Brain microvascular endothelial cell (primary cell): ENCODE results near the gene MLPH.
"Not testable (repeated sequence)": the region's sequence is repeated elsewhere in the genome, so short reads cannot be mapped to it uniquely, and the experiment has no call there.

Experiments
- DNase-seq: peaks from one replicate; pipeline ENCODE4 v3.0.0-alpha.2; 2020
- H3K27ac ChIP-seq: fragments of 250-450 bp; sonication (Bioruptor Pico); 2 replicates; pipeline ENCODE4 v1.5.1; 2020; ENCODE audit warnings: mild to moderate bottlenecking, moderate library complexity
- H3K27me3 ChIP-seq: fragments of 250-450 bp; sonication (Bioruptor Pico); replicated peaks from 2 replicates; pipeline ENCODE4 v1.5.1; 2020; ENCODE audit warnings: mild to moderate bottlenecking
- H3K36me3 ChIP-seq: fragments of 250-450 bp; sonication (Bioruptor Pico); replicated peaks from 2 replicates; pipeline ENCODE4 v1.5.1; 2020; ENCODE audit warnings: mild to moderate bottlenecking
- H3K4me3 ChIP-seq: 2 replicates; pipeline ENCODE4 v1.5.1; 2011; ENCODE audit warnings: low read depth, mild to moderate bottlenecking, control low read depth, low read length, moderate library complexity
- in situ Hi-C: cut with HindIII; loops from 2 replicates; pipeline ENCODE4 v1.10.0; 2017; ENCODE audit warnings: low sequenced_read_pairs, low pct_ligation_motif_present
- TF ChIP-seq, protein P1 (sequence below): IDR thresholded peaks from 2 replicates; pipeline ENCODE4 v1.5.1; 2011; ENCODE audit warnings: low read depth, mild to moderate bottlenecking, moderate library complexity, low read length, control low read depth, inconsistent platforms; ENCODE audit errors: missing control alignments

MLPH gene

DNA sequence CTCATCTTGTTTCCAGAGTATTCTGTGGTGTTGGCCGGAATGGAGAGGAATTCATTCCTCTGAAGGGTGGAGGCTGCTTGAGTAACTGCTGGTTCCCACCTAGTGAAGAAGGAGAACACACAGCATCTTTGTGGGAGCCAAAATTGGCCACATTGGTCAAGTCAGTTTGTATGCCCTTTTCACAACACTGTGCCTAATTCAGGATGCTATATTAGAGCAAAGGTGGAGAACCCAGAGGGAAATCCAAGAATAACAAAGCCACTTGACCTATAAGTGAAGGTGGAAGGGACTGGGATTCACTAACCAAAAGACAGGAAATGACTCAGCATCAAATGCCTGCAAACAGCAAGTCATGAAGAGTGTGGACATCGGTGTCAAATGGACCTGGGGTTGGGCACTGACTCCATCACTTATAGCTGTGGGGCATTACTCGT, 27.3 kb upstream of the MLPH start:
- no peaks in the 10 kb centered on the region for H3K36me3 ChIP-seq
- TF ChIP-seq, protein P1, sequence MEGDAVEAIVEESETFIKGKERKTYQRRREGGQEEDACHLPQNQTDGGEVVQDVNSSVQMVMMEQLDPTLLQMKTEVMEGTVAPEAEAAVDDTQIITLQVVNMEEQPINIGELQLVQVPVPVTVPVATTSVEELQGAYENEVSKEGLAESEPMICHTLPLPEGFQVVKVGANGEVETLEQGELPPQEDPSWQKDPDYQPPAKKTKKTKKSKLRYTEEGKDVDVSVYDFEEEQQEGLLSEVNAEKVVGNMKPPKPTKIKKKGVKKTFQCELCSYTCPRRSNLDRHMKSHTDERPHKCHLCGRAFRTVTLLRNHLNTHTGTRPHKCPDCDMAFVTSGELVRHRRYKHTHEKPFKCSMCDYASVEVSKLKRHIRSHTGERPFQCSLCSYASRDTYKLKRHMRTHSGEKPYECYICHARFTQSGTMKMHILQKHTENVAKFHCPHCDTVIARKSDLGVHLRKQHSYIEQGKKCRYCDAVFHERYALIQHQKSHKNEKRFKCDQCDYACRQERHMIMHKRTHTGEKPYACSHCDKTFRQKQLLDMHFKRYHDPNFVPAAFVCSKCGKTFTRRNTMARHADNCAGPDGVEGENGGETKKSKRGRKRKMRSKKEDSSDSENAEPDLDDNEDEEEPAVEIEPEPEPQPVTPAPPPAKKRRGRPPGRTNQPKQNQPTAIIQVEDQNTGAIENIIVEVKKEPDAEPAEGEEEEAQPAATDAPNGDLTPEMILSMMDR: no peak
- no peaks in the 10 kb centered on the region for H3K27me3 ChIP-seq
- in situ Hi-C loops: no loop called here
- DNase-seq: peak; percentile 66
- H3K4me3 ChIP-seq: no peak overlapping the region
- H3K27ac ChIP-seq: peak overlapping the region; percentile 33

DNA sequence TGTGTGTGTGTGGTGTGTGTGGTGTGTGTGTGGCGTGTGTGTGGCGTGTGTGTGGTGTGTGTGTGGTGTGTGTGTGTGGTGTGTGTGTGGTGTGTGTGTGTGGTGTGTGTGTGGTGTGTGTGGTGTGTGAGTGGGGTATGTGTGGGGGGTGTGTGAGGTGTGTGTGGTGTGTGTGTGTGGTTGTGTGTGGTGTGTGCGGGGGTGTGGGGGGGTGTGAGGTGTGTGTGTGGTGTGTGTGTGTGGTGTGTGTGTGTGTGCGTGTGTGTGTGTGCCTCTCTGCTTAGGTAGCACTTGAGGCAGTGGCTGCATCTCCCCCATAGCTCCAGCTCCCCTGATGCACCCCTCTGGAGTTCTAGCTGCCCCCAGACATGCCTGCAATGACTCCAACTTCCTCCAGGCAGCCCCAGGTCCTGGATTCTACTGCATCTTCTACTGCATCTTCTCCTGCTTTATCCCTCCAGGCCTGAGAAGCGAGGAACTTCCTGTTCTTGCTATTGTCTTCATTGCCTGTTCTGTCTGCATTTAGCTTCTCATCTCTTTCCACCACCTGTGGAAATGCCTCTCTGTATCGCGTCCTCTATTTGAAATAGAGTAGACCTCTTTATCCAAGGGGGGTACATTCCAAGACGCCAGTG, 22.2 kb upstream of the MLPH start:
- Histone ChIP-seq H3K27me3 (no peaks in the 10 kb centered on the region), H3K27ac (peak overlapping the region; percentile 95), H3K36me3 (no peaks in the 10 kb centered on the region), H3K4me3 (no peak overlapping the region)
- TF ChIP-seq, protein P1: peak; percentile 29
- in situ Hi-C loops: no loop called here
- DNase-seq: no peak

DNA sequence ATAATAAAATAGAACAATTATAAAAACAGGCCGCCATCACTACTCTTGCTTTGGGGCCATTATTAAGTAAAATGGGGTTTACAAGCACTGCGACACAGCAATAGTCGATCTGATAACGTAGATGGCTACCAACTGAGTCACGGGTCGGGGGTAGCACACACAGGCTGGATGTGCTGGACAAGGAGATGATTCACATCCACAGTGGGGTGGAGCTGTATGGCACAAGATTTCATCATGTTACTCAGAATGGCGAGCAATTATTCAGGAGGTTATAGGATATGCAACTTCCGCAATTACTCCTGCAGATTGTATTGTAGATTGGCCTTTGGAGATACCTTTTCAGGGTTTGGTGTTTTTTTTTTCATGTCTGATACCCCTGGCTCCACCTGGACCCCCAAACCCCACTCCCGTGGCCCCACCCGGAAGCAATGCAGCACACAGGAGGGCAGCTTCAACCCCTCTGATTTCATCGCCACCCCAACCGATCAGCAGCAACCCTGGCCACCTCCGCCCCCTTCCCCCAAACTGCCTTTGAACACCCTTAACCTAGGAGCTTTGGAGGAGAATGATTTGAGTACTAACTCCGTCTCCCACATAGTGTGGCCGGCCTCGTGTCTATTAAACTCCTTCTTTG, 21.4 kb upstream of the MLPH start:
- Histone ChIP-seq H3K4me3 (no peak overlapping the region), H3K27me3 (no peaks in the 10 kb centered on the region), H3K36me3 (no peaks in the 10 kb centered on the region), H3K27ac (peak overlapping the region; percentile 95)
- in situ Hi-C loops: no loop called here
- peak; percentile 99 for DNase-seq
- TF ChIP-seq, protein P1: no peak

DNA sequence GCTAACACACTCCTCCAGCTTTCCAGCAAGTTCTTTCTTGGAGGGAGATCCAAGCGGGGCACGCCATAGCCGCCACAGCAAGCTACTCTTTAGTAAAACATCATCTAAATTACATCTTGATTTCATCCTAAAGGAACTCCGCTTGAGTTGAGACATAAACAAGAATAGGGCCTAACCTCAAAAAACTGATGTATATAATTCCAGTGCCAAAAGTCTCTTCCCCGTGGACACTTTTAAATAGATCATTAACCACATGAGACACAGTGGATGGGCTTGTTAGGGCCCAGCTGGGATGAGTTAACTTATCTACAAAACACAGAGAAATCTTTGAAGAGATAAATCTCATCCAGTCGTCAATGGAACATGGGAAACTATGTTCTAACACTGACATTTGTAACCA, 20.8 kb upstream of the MLPH start:
- Histone ChIP-seq H3K4me3 (no peak overlapping the region), H3K27me3 (no peaks in the 10 kb centered on the region), H3K36me3 (no peaks in the 10 kb centered on the region), H3K27ac (peak overlapping the region; percentile 95)
- DNase-seq: no peak
- TF ChIP-seq, protein P1: no peak
- in situ Hi-C loops: no loop called here

DNA sequence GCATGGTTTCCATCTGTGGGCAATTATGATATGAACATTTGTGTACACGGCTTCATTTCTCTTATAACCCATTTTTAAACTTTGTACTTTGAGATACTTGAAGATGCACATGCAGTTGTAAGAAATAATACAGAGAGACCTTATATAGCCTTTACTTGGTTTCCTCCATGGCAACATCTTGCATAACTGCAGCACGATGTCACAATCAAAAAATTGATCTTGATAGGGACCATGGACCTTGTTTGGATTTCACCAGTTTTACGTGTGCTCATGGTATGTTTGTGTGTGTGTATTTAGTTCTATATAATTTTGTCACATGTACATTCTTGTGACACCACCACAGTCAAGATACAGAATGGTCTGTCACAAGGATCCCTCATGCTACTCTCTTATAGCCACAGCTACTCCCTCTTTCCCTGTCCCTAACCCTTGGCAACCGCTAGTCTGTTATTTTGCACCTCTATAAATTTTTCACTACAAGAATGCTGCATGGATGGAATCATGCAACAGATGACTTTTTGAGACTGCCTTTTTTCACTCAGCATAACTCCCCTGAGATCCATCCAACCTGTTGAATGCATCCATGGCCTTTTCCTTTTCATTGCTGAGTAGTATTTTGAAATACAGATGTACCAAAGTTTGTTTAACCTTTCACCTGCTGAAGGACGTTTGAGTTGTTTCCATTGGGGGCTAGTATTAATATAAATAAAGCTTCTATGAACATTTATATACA, 19.4 kb upstream of the MLPH start:
- H3K27ac ChIP-seq: no peak overlapping the region
- in situ Hi-C loops: no loop called here
- DNase-seq: no peak

DNA sequence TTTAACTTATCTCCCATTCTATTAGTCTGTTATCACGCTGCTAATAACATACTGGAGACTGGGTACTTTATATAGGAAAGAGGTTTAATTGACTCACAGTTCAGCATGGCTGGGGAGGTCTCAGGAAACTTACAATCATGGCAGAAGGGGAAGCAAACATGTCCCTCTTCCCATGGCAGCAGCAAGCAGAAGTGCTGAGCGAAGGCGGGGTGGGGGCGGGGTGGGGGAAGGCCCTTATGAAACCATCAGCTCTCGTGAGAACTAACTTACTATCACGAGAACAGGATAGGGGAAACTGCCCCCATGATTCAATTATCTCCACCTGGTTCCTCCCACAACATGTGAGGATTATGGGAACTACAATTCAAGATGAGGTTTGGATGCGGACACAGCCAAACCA, 17.6 kb upstream of the MLPH start:
- H3K27me3 ChIP-seq, H3K27ac ChIP-seq, H3K4me3 ChIP-seq, in situ Hi-C loops, H3K36me3 ChIP-seq, DNase-seq: not testable (repeated sequence)

More for the DNA sequence above, 19.4 kb upstream of the MLPH start:
- H3K27me3 ChIP-seq: no peaks in the 10 kb centered on the region
- no peak overlapping the region for H3K4me3 ChIP-seq
- H3K36me3 ChIP-seq: no peaks in the 10 kb centered on the region
- TF ChIP-seq, protein P1: no peak
